Spinal cord (tissue), 4 donors: ENCODE results near the gene KRT76. TPM values are rescaled to one million over a fixed set of nuclear protein-coding genes. Genes with fewer than 3 reads are reported as not detected.

Experiments
- polyA plus RNA-seq, 2 donors: library from polyadenylated mRNA; unstranded; fragments of 120-200 nt; gene quantifications; one replicate each; pipeline ENCODE4 v1.2.1, GENCODE V29; 2013; ENCODE audit not compliant: insufficient read length in 2 of 2
- small RNA-seq: library from RNA; depleted of rRNA; stranded (forward); fragments of <200 nt; gene quantifications from one replicate; pipeline ENCODE3, GENCODE V24; 2014; ENCODE audit warnings: low replicate concordance
- total RNA-seq, 2 donors: library from RNA; depleted of rRNA in 1 of 2; stranded (reverse); fragments of 120-200 nt in 1 of 2; fragments of >200 nt in 1 of 2; gene quantifications; one replicate each; pipeline versions ENCODE4 v1.2.3 to v1.2.4, GENCODE V29; 2013 to 2014

Gene KRT76
- total and polyA plus RNA-seq, 4 donors, result not detected

Small RNA genes within 50 kb of the gene (small RNA-seq; reads per million reads assigned to genes)
- gene AC107016.2, result not detected

Other genes starting within 250 kb of the KRT76 start
- under 1 TPM in 1 of 2 donors, not detected in 1; 0.06 TPM for gene KRT71, start 224.2 kb downstream of the KRT76 start, total RNA-seq
- gene KRT71, start 224.2 kb downstream of the KRT76 start, polyA plus RNA-seq, result under 1 TPM; 0.33 to 0.35 TPM
- under 1 TPM in 1 of 2 donors, not detected in 1; 0.10 TPM for gene KRT74, start 203.5 kb downstream of the KRT76 start, total RNA-seq
- under 1 TPM in 1 of 2 donors, not detected in 1; 0.20 TPM for gene KRT74, start 203.5 kb downstream of the KRT76 start, polyA plus RNA-seq
- under 1 TPM; 0.10 to 0.11 TPM for gene KRT72, start 175.9 kb downstream of the KRT76 start, total RNA-seq
- gene KRT72, start 175.9 kb downstream of the KRT76 start, polyA plus RNA-seq, result under 1 TPM; 0.29 to 0.51 TPM
- gene KRT73, start 158.8 kb downstream of the KRT76 start, total RNA-seq, result under 1 TPM in 1 of 2 donors, not detected in 1; 0.10 TPM
- gene KRT73, start 158.8 kb downstream of the KRT76 start, polyA plus RNA-seq, result under 1 TPM in 1 of 2 donors, not detected in 1; 0.33 TPM
- under 1 TPM in 1 of 2 donors, not detected in 1; 0.30 TPM for gene KRT2, start 125.1 kb downstream of the KRT76 start, total RNA-seq
- gene KRT2, start 125.1 kb downstream of the KRT76 start, polyA plus RNA-seq, result under 1 TPM; 0.18 to 0.25 TPM
- gene KRT1, start 96.9 kb downstream of the KRT76 start, total RNA-seq, result 1 to 10 TPM in 1 of 2 donors, under 1 TPM in 1; 0.44 to 2.1 TPM
- under 1 TPM; 0.17 to 0.51 TPM for gene KRT1, start 96.9 kb downstream of the KRT76 start, polyA plus RNA-seq
- gene KRT77, start 73.8 kb downstream of the KRT76 start, total RNA-seq, result under 1 TPM; 0.06 to 0.10 TPM
- 1 to 10 TPM in 1 of 2 donors, under 1 TPM in 1; 0.29 to 2.2 TPM for gene KRT77, start 73.8 kb downstream of the KRT76 start, polyA plus RNA-seq
- gene KRT3, start 18.8 kb upstream of the KRT76 start, total RNA-seq, result under 1 TPM in 1 of 2 donors, not detected in 1; 0.10 TPM
- under 1 TPM in 1 of 2 donors, not detected in 1; 0.21 TPM for gene KRT3, start 18.8 kb upstream of the KRT76 start, polyA plus RNA-seq
- under 1 TPM in 1 of 2 donors, not detected in 1; 0.11 TPM for gene KRT4, start 36.8 kb upstream of the KRT76 start, total RNA-seq
- gene KRT4, start 36.8 kb upstream of the KRT76 start, polyA plus RNA-seq, result under 1 TPM; 0.14 to 0.20 TPM
- gene KRT79, start 57.0 kb upstream of the KRT76 start, total RNA-seq, result under 1 TPM; 0.10 to 0.28 TPM
- gene KRT79, start 57.0 kb upstream of the KRT76 start, polyA plus RNA-seq, result 1 to 10 TPM; 1.4 TPM
- under 1 TPM in 1 of 2 donors, not detected in 1; 0.11 TPM for gene KRT78, start 71.6 kb upstream of the KRT76 start, total RNA-seq
- gene KRT78, start 71.6 kb upstream of the KRT76 start, polyA plus RNA-seq, result not detected
- 10 to 100 TPM in 1 of 2 donors, under 1 TPM in 1; 0.99 to 12.0 TPM for gene KRT8, start 127.7 kb upstream of the KRT76 start, total RNA-seq
- 10 to 100 TPM in 1 of 2 donors, 1 to 10 TPM in 1; 1.7 to 10.1 TPM for gene KRT8, start 127.7 kb upstream of the KRT76 start, polyA plus RNA-seq
- 10 to 100 TPM; 14.6 to 52.1 TPM for gene KRT18, start 171.8 kb upstream of the KRT76 start, total RNA-seq
- gene KRT18, start 171.8 kb upstream of the KRT76 start, polyA plus RNA-seq, result 10 to 100 TPM; 18.2 to 26.7 TPM
- 100 to 1,000 TPM; 569 to 678 TPM for gene EIF4B, start 229.1 kb upstream of the KRT76 start, total RNA-seq
- 100 to 1,000 TPM; 215 to 225 TPM for gene EIF4B, start 229.1 kb upstream of the KRT76 start, polyA plus RNA-seq